HepG2 (cell line): ENCODE data around the gene HAGH. TPM values are rescaled to one million over a fixed set of nuclear protein-coding genes. Genes with fewer than 3 reads are reported as not detected.
A peak's percentile ranks its signal among the peaks of the same experiment; 100 is the strongest.

ENCODE experiments used
- CCDC6 ChIP-seq: sonication (generic); formaldehyde crosslinking; IDR thresholded peaks from 2 replicates; pipeline ENCODE4 v1.8.1; 2022; ENCODE audit warnings: mild to moderate bottlenecking, missing genetic modification reagents, moderate library complexity
- CEBPZ ChIP-seq: IDR thresholded peaks from 2 replicates; pipeline ENCODE4 v1.6.1; 2012; ENCODE audit warnings: low read length, improper control_type of control experiment
- FOXK1 ChIP-seq: sonication (generic); formaldehyde crosslinking; IDR thresholded peaks from 2 replicates; pipeline ENCODE4 v1.4.0; 2020; ENCODE audit warnings: low read depth, missing genetic modification reagents, borderline replicate concordance
- GATAD2A ChIP-seq: IDR thresholded peaks from 2 replicates; pipeline ENCODE4 v1.6.1; 2016
- IRF9 ChIP-seq: sonication (generic); formaldehyde crosslinking; IDR thresholded peaks from 2 replicates; pipeline ENCODE4 v1.8.0; 2022; ENCODE audit warnings: missing genetic modification reagents, mild to moderate bottlenecking, borderline replicate concordance
- LCORL ChIP-seq, 2 experiments: fragments of 450-650 bp in 1 of 2; sonication (generic) in 1 of 2; formaldehyde crosslinking in 1 of 2; IDR thresholded peaks; 2 replicates each; pipeline versions ENCODE4 v1.5.0 to v1.6.1; 2017 to 2020; ENCODE audit warnings: antibody characterized with exemption in 1 of 2, missing genetic modification reagents in 1 of 2
- NPAS2 ChIP-seq: sonication (generic); formaldehyde crosslinking; IDR thresholded peaks from 2 replicates; pipeline ENCODE4 v1.8.0; 2022; ENCODE audit warnings: mild to moderate bottlenecking, missing genetic modification reagents, borderline replicate concordance
- SMC3 ChIP-seq: IDR thresholded peaks from 2 replicates; pipeline ENCODE4 v1.6.1; 2011; ENCODE audit warnings: low read length, improper control_type of control experiment
- SRF ChIP-seq: IDR thresholded peaks from 2 replicates; pipeline ENCODE4 v1.6.1; 2011; ENCODE audit warnings: mild to moderate bottlenecking, low read depth, low read length, moderate library complexity
- THRA ChIP-seq: sonication (generic); formaldehyde crosslinking; IDR thresholded peaks from 2 replicates; pipeline ENCODE4 v1.4.0; 2020; ENCODE audit warnings: missing genetic modification reagents, borderline replicate concordance
- ZBTB38 ChIP-seq: sonication (generic); formaldehyde crosslinking; IDR thresholded peaks from 2 replicates; pipeline ENCODE4 v1.5.1; 2020; ENCODE audit warnings: mild to moderate bottlenecking, missing genetic modification reagents
- ZFP36L1 ChIP-seq: sonication (generic); formaldehyde crosslinking; IDR thresholded peaks from 2 replicates; pipeline ENCODE4 v1.8.0; 2022; ENCODE audit warnings: mild to moderate bottlenecking, missing genetic modification reagents, moderate library complexity
- ZKSCAN8 ChIP-seq: IDR thresholded peaks from 2 replicates; pipeline ENCODE4 v1.6.1; 2016; ENCODE audit warnings: borderline replicate concordance, missing genetic modification reagents, missing compliant biosample characterization
- ZNF235 ChIP-seq: sonication (generic); formaldehyde crosslinking; IDR thresholded peaks from 2 replicates; pipeline ENCODE4 v1.8.1; 2023; ENCODE audit warnings: mild to moderate bottlenecking, missing genetic modification reagents, borderline replicate concordance
- ZNF546 ChIP-seq: sonication (generic); formaldehyde crosslinking; conservative IDR thresholded peaks from 2 replicates; pipeline ENCODE4 v1.8.1; 2023; ENCODE audit warnings: mild to moderate bottlenecking, missing genetic modification reagents
- ZNF687 ChIP-seq: sonication (generic); formaldehyde crosslinking; IDR thresholded peaks from 2 replicates; pipeline ENCODE4 v1.5.1; 2020; ENCODE audit warnings: mild to moderate bottlenecking, missing genetic modification reagents, moderate library complexity
- polyA plus RNA-seq, 8 experiments: library from polyadenylated mRNA; depleted of rRNA in 3 of 8; stranded (reverse) in 7 of 8; unstranded in 1 of 8; fragments of >200 nt; fragmentation: Illumina TruSeq in 4 of 8; extraction: Trizol in 4 of 8; gene quantifications; 2 replicates each; pipeline versions ENCODE4 v1.2.1 to v1.2.3, GENCODE V29; 2011 to 2016; ENCODE audit warnings: low read depth in 4 of 8, missing spikeins in 1 of 8, mixed read lengths in 1 of 8; ENCODE audit not compliant: insufficient read depth in 1 of 8
- total RNA-seq, 5 experiments: library from RNA; depleted of rRNA; stranded (reverse); fragments of >200 nt; fragmentation: Illumina TruSeq; extraction: Trizol; gene quantifications; 2 replicates each; pipeline ENCODE4 v1.2.3, GENCODE V29; 2016; ENCODE audit warnings: low read depth in 1 of 5

Gene HAGH
- total and polyA plus RNA-seq, 2 of the 13 experiments (the other 11 are each of a cell fraction or from before 2014, with no cell fraction given), result 70.4 to 95.4 TPM

GRCh38 chr16:1826691-1827573 lies at the start of gene HAGH, which contains the start of gene FAHD1 (continued):
- peak; percentile 43; the same call in 1 of the 2 replicates for TF ChIP-seq THRA (CRISPR knock-in tag)
- TF ChIP-seq NPAS2 (CRISPR knock-in tag), result no peak
- no peak for TF ChIP-seq CCDC6 (CRISPR knock-in tag)
- peak; percentile 55; the same call in 1 of the 2 replicates for TF ChIP-seq ZFP36L1 (CRISPR knock-in tag)
- TF ChIP-seq ZNF546 (CRISPR knock-in tag), result no peak
- no peak; the same call in 1 of the 2 replicates for TF ChIP-seq ZNF235 (CRISPR knock-in tag)
- peak; percentile 90 for TF ChIP-seq FOXK1 (CRISPR knock-in tag)
- TF ChIP-seq CEBPZ, result no peak
- TF ChIP-seq ZBTB38, result peak; percentile 92; the same call in 1 of the 2 replicates
- TF ChIP-seq ZNF687 (CRISPR knock-in tag), result peak; percentile 95
- TF ChIP-seq SMC3, result no peak
- no peak for TF ChIP-seq LCORL (IDR thresholded peaks at IDR 0.05)
- peak; percentile 88 for TF ChIP-seq LCORL (CRISPR knock-in tag; IDR thresholded peaks at IDR 0.05)
- TF ChIP-seq IRF9 (CRISPR knock-in tag), result peak; percentile 89
- TF ChIP-seq GATAD2A (CRISPR knock-in tag), result peak; percentile 53; the same call in 1 of the 2 replicates
- 0 out of 2 replicates have a peak, but pooled peaks have one; percentile 47 for TF ChIP-seq ZKSCAN8 (CRISPR knock-in tag)
- TF ChIP-seq SRF, result no peak
